Measurements from ENCODE around the gene ARHGAP1.

ARHGAP1 gene

DNA sequence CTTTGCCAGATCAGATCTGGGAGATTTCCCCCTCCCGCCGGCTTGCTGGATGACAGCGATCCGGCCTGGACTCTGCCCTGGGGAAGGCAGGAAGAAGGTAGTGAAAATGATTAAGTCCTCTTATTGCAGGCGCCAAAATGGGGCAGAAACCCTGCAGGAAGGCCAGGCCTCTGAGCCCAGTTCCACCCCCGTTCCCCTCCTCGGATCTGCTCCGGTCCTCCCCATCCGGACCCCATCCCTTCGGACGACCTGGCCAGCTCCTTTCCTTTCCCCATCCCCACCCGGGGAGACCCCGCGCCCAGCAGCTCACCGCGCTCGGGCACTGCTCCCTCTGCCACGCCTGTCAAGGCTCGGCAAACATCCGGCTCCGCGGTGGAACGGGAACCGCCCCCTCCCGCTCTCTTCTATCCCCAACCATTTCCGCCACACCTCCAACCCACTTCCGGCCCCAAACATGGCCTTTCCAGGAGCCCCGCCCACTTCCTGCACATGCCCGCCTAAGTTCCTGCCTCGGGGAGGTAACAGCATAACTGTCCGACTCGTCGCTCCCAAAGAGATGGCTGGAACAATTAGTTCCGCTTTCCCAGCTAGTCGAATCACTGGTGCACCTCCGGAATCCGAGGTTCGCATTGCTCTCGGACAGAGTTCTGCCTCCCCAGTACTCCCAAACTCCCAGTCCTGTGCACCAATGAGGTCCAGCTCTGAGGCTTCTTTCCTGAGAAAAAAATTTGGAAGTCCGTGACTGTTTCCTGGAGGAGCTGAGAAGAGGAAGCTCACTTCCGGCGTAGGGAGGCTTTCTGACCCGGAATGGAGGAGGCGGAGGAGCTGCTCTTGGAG, at the start of gene ARHGAP1, which contains the start of gene ZNF408:
ARHGAP1 (minus strand) TSS at position 379 of the 837 bp plus-strand sequence. CDS start 4,512 bp downstream, outside the sequence.
ZNF408 (plus strand) TSS at position 791 of the 837 bp plus-strand sequence; CDS start at position 808, 17 bp downstream.
- peak; percentile 99 for DNase-seq

DNA sequence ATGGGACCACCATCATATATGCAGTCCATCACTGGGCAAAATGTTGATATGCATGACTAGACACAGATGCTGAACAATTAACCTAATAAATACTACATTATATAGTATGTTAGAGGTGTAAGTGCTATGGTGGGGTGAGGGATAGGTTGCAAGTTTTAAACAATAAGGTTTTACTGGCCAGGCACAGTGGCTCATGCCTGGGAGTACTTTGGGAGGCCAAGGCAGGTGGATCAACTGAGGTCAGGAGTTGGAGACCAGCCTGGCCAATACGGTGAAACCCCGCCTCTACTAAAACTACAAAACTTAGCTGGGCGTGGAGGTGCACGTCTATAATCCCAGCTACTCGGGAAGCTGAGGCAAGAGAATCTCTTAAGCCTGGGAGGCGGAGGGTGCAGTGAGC, 46.7 kb upstream of the ARHGAP1 start:
- no peak for DNase-seq

- DNase-seq = no peak
Measured at GRCh38 chr11:46745995-46746394, 45.6 kb upstream of the ARHGAP1 start.

DNA sequence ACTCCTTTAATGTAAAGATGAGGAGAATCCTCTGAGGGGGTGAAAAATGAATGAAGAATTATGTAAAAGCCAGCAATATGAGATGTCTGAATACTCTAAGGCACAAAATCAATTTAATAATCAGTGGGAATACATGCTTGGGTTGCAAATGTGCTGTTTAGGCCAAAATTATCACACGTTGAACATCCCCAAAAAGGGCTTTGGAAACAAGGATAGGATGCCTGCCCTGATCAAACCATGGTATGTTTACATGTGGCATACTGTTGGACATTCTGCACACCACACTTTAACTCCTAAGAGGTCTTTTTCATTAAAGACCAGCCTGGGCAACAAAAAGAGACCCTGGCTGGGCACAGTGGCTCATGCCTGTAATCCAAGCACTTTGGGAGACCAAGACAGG, 44.9 kb upstream of the ARHGAP1 start:
- no peak for DNase-seq

DNA sequence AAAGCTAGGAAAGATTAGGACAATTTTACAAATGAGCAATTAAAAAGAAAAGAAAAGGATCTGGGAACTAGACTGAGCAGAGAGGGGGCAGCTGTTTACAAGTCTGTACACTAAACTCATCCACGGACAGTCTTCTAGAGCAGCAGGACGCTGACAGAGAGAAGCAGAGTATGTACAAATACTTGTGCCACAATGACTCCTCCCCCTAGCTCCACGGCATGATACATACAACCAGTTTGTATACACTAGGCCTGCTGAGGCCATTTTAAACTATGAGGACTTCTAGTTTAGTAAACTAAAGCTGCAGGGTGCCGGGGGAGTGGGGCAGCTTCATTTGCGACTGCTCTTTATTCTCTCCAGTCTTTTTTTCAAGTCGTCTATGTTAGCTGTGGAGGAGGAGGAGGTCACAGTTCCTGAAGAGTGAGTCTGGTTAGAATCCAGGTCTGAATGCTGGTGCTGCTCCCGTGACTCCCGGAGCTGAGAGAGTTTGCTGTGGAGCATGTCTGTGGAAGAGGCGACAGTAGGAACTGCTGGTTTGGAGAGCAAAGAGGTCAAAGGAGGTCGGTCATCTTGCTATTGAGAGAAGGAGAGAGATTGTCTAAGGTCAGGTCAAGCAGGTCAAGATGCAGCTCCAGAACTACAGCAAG, 43.4 kb upstream of the ARHGAP1 start:
- no peak for DNase-seq

- no peak for DNase-seq
Measured at GRCh38 chr11:46743043-46743442, 42.6 kb upstream of the ARHGAP1 start.

DNA sequence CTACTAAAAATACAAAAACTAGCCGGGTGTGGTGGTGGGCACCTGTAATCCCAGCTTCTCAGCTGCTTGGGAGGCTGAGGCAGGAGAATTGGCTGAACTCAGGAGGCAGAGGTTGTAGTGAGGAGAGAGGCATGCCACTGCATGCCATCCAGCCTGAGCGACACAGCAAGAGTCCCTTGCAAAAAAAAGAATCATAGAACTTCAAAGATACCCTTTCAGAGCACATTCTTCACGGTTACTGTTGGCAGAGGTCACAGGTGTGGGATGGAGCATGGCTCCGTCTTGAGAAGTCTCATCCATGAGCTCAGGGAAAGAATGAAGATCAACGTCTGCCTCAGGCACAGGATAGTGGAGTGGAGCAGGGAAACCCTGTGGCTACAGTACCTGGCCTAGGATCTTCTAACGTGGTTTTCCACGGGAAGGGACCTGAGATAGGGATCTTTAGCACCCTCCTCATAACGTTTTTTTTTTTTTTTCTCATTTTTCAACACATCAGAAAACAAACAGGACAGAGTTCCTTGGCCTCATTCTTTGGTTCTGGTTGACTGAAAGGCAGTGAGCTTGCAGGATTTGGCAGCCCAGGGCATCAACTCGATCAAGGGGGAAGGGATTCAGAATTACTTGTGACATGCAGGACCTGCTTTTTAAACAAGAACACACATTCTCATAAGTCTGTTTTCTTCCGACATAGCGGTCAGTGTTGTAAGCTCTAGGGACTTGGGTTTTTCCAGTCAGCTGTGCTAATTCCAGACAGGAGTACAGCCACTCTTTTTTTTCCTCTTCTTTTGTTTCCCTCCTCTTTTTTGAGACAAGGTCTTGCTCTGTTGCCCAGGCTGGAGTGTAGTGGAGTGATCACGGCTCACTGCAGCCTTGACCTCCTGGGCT, 41.4 kb upstream of the ARHGAP1 start:
- DNase-seq = no peak

DNA sequence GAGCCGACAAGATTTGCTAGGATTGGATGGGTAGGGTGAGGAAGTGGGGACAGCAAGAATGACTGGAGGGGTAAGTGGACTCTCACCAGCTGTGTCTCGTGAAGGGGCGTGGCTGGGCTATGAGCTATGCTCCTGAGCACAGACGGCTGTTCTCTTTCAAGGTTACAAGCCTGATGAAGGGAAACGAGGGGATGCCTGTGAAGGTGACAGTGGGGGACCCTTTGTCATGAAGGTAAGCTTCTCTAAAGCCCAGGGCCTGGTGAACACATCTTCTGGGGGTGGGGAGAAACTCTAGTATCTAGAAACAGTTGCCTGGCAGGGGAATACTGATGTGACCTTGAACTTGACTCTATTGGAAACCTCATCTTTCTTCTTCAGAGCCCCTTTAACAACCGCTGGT, 38.5 kb upstream of the ARHGAP1 start:
- DNase-seq = no peak

DNA sequence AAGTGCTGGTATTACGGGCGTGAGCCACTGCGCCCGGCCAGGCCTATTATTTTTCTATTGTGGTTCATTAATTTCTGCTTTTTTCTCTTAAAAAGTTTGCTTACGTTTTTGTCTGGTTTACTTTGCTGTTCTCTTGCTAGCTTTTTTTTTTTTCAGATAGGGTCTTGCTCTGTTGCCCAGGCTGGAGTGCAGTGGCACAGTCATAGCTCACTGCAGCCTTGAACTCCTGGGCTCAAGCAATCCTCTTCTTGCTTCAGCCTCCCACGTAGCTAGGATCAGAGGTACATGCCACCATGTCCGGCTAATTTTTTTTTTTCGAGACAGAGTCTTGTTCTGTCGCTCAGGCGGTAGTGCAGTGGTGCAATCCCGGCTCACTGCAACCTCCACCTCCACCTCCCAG, 37.3 kb upstream of the ARHGAP1 start:
- no peak for DNase-seq

DNA sequence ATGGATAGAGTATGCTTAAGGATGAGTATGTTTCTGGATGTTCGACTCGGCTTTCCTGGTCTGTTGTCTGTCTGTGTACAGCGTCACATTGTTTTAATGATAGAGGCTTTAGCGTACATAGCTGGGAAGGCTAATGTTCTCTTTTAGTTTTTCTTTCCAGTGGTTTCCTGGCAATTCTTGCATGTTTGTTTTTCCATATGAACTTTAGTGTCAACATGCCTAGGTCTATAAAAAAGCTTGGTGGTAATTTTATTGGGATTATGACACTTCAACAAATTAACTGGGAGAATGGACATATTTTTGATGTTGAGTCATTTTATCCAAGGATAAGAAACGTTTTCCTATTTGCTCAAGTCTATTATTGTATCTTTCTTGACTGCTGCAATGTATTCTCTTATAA, 36.2 kb upstream of the ARHGAP1 start:
- no peak for DNase-seq

GRCh38 chr11:46736146-46736545, 35.7 kb upstream of the ARHGAP1 start:
- no peak for DNase-seq

DNA sequence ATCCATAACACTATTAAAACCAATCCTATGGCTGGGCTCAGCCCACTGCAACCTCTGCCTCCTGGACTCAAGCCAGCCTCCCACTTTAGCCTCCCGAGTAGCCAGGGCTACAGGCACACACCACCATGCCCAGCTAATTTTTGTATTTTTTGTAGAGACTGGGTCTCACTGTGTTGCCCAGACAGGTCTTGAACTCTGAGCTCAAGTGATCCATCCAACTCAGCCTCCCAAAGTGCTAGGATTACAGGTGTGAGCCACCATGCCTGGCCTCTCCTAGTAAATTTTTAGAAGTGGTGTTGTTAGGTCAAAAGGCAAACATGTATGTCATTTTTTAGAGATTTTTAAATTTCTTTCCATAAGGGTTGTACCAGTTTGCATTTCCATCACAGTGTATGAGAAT, 32.8 kb upstream of the ARHGAP1 start:
- DNase-seq = no peak

- no peak for DNase-seq
Measured at GRCh38 chr11:46731545-46731944, 31.1 kb upstream of the ARHGAP1 start.

- no peak for DNase-seq
Measured at GRCh38 chr11:46729110-46730027, 28.9 kb upstream of the ARHGAP1 start.

DNA sequence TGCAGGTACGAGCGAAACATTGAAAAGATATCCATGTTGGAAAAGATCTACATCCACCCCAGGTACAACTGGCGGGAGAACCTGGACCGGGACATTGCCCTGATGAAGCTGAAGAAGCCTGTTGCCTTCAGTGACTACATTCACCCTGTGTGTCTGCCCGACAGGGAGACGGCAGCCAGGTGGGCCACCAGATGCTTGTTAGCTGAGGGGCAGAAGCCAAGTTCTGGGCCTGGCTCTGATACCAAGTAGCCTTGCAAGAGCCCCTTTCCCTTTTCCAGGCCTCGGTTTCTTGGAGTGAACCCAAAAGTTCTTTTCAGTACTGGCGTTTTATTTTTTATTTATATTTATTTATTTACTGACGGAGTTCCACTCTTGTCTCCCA, 28.2 kb upstream of the ARHGAP1 start:
- no peak for DNase-seq

GRCh38 chr11:46727952-46728658, 27.7 kb upstream of the ARHGAP1 start:
- no peak for DNase-seq

- DNase-seq = no peak
Measured at GRCh38 chr11:46726206-46726862, 25.9 kb upstream of the ARHGAP1 start.

DNA sequence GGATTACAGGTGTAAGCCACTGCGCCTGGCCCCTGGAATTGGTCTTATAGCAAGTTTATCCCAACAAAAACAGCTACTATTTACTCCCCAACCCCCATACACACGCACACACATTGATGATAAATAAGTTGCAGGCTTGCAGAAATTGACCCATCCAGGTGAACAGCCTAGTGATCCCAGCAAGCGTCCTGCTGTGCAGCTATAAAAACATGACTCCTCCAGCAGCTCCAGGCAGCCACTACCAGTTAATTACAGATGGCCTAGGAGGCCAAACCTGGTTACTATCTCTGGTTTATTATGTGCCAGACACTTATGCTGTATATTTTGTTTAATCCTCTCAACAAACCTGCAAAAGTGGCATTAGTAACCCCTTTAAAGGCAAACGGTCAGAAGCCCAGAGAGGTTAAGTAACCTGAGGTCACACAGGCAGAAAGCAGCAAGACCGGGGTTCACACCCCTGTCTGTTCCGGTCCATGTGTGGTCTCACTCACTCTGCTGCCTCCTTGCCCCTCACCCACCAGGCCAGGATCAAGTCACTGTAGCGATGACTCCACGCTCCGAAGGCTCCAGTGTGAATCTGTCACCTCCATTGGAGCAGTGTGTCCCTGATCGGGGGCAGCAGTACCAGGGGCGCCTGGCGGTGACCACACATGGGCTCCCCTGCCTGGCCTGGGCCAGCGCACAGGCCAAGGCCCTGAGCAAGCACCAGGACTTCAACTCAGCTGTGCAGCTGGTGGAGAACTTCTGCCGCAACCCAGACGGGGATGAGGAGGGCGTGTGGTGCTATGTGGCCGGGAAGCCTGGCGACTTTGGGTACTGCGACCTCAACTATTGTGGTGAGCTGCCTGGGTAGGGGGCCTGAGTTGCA, 25.2 kb upstream of the ARHGAP1 start:
- no peak for DNase-seq

- DNase-seq = no peak
Measured at GRCh38 chr11:46724088-46724487, 23.7 kb upstream of the ARHGAP1 start.

DNA sequence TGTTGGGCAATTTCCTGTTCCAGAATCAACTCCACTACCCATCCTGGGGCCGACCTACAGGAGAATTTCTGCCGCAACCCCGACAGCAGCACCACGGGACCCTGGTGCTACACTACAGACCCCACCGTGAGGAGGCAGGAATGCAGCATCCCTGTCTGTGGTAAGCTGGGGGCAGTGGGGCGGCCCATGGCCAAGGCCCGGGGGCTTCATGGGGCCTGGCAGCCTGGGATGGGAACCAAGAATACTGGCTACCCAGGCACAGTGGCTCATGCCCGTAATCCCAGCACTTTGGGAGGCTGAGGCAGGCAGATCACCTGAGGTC, 22.9 kb upstream of the ARHGAP1 start:
- no peak for DNase-seq
